Neural progenitor cell (in vitro differentiated cells): ENCODE data around the gene TRPM1.

Source experiments
- EZH2 ChIP-seq: fragments of 200-600 bp; sonication (generic); IDR thresholded peaks from 2 replicates; pipeline ENCODE4 v1.6.1; 2017; ENCODE audit warnings: antibody characterized with exemption, mild to moderate bottlenecking, moderate library complexity
- TF ChIP-seq, protein P1 (sequence below): fragments of 200-600 bp; sonication (generic); IDR thresholded peaks from 2 replicates; pipeline ENCODE4 v1.5.1; 2017; ENCODE audit warnings: antibody characterized with exemption, mild to moderate bottlenecking

DNA sequence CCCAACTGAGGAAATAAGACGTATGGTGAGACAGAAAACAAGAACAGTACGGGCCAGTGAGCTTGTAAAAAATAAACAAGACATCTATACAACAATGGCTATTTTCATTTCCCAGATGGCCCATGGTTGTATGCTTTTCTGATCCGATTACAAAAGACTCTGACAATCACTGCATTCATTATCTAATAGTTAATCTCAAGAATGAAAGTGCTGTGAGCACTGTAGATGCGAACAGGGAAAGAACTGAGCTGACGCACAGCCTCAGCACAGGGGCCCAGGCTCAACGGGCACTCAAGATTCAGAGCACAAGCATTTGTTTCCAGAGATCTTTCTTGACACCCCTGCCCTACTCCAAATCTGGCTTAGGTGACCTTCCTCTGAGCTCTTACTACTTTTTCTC lies 117.0 kb downstream of the TRPM1 start:
- TF ChIP-seq EZH2 = no peak
- TF ChIP-seq, protein P1, sequence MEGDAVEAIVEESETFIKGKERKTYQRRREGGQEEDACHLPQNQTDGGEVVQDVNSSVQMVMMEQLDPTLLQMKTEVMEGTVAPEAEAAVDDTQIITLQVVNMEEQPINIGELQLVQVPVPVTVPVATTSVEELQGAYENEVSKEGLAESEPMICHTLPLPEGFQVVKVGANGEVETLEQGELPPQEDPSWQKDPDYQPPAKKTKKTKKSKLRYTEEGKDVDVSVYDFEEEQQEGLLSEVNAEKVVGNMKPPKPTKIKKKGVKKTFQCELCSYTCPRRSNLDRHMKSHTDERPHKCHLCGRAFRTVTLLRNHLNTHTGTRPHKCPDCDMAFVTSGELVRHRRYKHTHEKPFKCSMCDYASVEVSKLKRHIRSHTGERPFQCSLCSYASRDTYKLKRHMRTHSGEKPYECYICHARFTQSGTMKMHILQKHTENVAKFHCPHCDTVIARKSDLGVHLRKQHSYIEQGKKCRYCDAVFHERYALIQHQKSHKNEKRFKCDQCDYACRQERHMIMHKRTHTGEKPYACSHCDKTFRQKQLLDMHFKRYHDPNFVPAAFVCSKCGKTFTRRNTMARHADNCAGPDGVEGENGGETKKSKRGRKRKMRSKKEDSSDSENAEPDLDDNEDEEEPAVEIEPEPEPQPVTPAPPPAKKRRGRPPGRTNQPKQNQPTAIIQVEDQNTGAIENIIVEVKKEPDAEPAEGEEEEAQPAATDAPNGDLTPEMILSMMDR = no peak
